PC-3 (cell line): ENCODE results near the gene FANK1. TPM values are rescaled to one million over a fixed set of nuclear protein-coding genes. Genes with fewer than 3 reads are reported as not detected.

Experiments used
- ATAC-seq: fragments of 200-7000 bp; cut with Tn5 transposase; 2 replicates; pipeline ENCODE4 v1.9.1; 2020; ENCODE audit warnings: mild to moderate bottlenecking, moderate library complexity
- BruUV-seq: library from RNA; stranded (reverse); fragments of 400-500 nt; replicated peaks from 2 replicates; lab custom pipeline; 2021; lab: Mats Ljungman, UMichigan
- CTCF ChIA-PET: fragments of 300-600 bp; sonication (Branson Sonifier 250); formaldehyde crosslinking; loops from one replicate; lab custom pipeline; 2022; ENCODE audit warnings: antibody characterized with exemption; lab: Charles Lee
- POLR2A ChIA-PET: fragments of 300-600 bp; sonication (Branson Sonifier 250); formaldehyde crosslinking; loops from one replicate; lab custom pipeline; 2022; ENCODE audit warnings: antibody characterized with exemption; ENCODE audit not compliant: unreplicated experiment; lab: Charles Lee
- DNase-seq: peaks from one replicate; pipeline ENCODE4 v3.0.0-alpha.2; 2015
- H2AFZ ChIP-seq: fragments of 300-600 bp; sonication (generic); 2 replicates; pipeline ENCODE4 v1.6.0; 2016; ENCODE audit warnings: antibody characterized with exemption, low read length
- H3F3A ChIP-seq: fragments of 300-600 bp; sonication (generic); one replicate; pipeline ENCODE4 v1.6.0; 2017; ENCODE audit warnings: antibody characterized with exemption, low read length, control low read depth, mild to moderate bottlenecking; ENCODE audit not compliant: unreplicated experiment
- H3K27ac ChIP-seq: fragments of 300-600 bp; sonication (generic); 2 replicates; pipeline ENCODE4 v1.5.1; 2016; ENCODE audit warnings: mild to moderate bottlenecking, low read length
- H3K27me3 ChIP-seq: fragments of 300-600 bp; sonication (generic); 2 replicates; pipeline ENCODE4 v1.6.1; 2016; ENCODE audit warnings: low read length, mixed read lengths
- H3K36me3 ChIP-seq: fragments of 300-600 bp; sonication (generic); 2 replicates; pipeline ENCODE4 v1.6.1; 2016; ENCODE audit warnings: low read depth, mixed run types, low read length, mixed read lengths
- H3K4me1 ChIP-seq: fragments of 300-600 bp; sonication (generic); 2 replicates; pipeline ENCODE4 v1.5.1; 2016; ENCODE audit warnings: low read length; ENCODE audit not compliant: insufficient read depth
- H3K4me2 ChIP-seq: fragments of 300-600 bp; sonication (generic); 2 replicates; pipeline ENCODE4 v1.6.0; 2016; ENCODE audit warnings: low read length
- H3K4me3 ChIP-seq: fragments of 300-600 bp; sonication (generic); 2 replicates; pipeline ENCODE4 v1.5.1; 2016; ENCODE audit warnings: mild to moderate bottlenecking, low read length, mixed read lengths
- H3K79me2 ChIP-seq: fragments of 300-600 bp; sonication (generic); 2 replicates; pipeline ENCODE4 v1.6.1; 2017; ENCODE audit warnings: low read length, mixed read lengths
- H3K9ac ChIP-seq: fragments of 300-600 bp; sonication (generic); 2 replicates; pipeline ENCODE4 v1.6.0; 2016; ENCODE audit warnings: mild to moderate bottlenecking, low read length
- H3K9me2 ChIP-seq: fragments of 300-600 bp; sonication (generic); replicated peaks from 2 replicates; pipeline ENCODE4 v1.6.1; 2016; ENCODE audit warnings: mixed run types, low read length, mixed read lengths
- H3K9me3 ChIP-seq: fragments of 300-600 bp; sonication (generic); 2 replicates; pipeline ENCODE4 v1.6.1; 2016; ENCODE audit warnings: low read length, mixed read lengths
- H4K20me1 ChIP-seq: fragments of 300-600 bp; sonication (generic); 2 replicates; pipeline ENCODE4 v1.6.1; 2016; ENCODE audit warnings: low read length, mixed read lengths
- CTCF ChIP-seq: fragments of 300-600 bp; sonication (generic); conservative IDR thresholded peaks from 2 replicates; pipeline ENCODE4 v1.5.1; 2017; ENCODE audit warnings: antibody characterized with exemption, low read depth, mild to moderate bottlenecking, low read length
- EZH2 ChIP-seq: fragments of 300-600 bp; sonication (generic); IDR thresholded peaks from one replicate; pipeline ENCODE4 v1.6.1; 2017; ENCODE audit warnings: antibody characterized with exemption, mild to moderate bottlenecking, low read length; ENCODE audit not compliant: unreplicated experiment
- EZH2phosphoT487 ChIP-seq: fragments of 300-600 bp; sonication (generic); IDR thresholded peaks from 2 replicates; pipeline ENCODE4 v1.6.1; 2018; ENCODE audit warnings: mild to moderate bottlenecking, antibody characterized with exemption, low read length, borderline replicate concordance
- intact Hi-C: fragments of 100-400 bp; cut with micrococcal nuclease; formaldehyde crosslinking; loops from 2 replicates; pipeline ENCODE4 v1.9.0; 2023
- total RNA-seq: library from RNA; depleted of rRNA; stranded (reverse); fragments of >200 nt; gene quantifications from 2 replicates; pipeline ENCODE4 v1.2.3, GENCODE V29; 2014

FANK1 gene
- total RNA-seq, 1 experiment from 2014 or later: 0.95 TPM

GRCh38 chr10:125852487-125852886 is 43.9 kb upstream of the FANK1 start:
- Histone ChIP-seq H3F3A (no peaks in the 10 kb centered on the region), H3K27ac (no peak overlapping the region), H3K4me3 (no peak overlapping the region), H4K20me1 (no peaks in the 10 kb centered on the region), H3K4me1 (no peaks in the 10 kb centered on the region), H3K4me2 (no peak overlapping the region), H3K36me3 (peaks cover 5% of the 10 kb centered on the region; the same call in 1 of the 2 replicates), H3K9me2 (no peaks in the 10 kb centered on the region), H3K79me2 (no peaks in the 10 kb centered on the region), H3K9me3 (no peaks in the 10 kb centered on the region), H3K9ac (no peak overlapping the region), H2AFZ (no peak overlapping the region), H3K27me3 (no peaks in the 10 kb centered on the region)
- ChIA-PET POLR2A (no interaction called here), CTCF (no interaction called here)
- BruUV-seq: no TSS peak
- DNase-seq: no peak
- TF ChIP-seq EZH2phosphoT487: no peak
- TF ChIP-seq EZH2: no peak
- TF ChIP-seq CTCF: no peak
- ATAC-seq: no peak
- intact Hi-C loops: no loop called here

DNA sequence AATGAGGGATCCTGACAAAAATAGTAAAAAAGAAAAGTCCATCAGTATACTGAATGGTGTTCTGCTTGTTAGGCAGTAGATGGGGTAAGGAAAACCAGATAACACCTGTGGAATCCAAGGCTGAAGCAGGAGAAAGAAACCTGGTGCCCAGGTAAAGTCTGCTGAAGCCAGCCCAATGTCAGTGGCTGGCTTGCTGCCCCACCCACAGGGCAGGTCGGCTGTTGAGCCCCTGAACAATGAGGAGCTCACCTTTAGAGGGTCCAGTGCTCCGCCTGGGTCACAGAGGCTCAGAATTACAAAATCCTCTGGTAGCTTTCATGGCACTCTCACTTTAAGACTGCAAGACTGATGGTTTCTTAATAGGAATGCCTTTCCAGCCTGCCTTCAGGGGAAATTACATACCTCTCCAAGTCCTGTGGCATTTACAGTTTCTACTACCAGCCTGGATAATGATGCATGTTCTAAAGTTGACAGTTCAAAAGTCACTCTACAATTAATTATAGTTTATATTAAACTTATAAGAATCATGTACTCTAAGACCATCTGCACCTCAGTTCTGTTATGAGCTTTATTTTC is 39.1 kb upstream of the FANK1 start:
- ATAC-seq: no peak
- intact Hi-C loops: no loop called here

More for the DNA sequence above, 39.1 kb upstream of the FANK1 start:
- TF ChIP-seq EZH2: no peak
- no peak for TF ChIP-seq CTCF
- no peak for TF ChIP-seq EZH2phosphoT487
- H4K20me1 ChIP-seq: no peaks in the 10 kb centered on the region
- H3K4me2 ChIP-seq: no peak overlapping the region
- H3K9ac ChIP-seq: no peak overlapping the region
- no peaks in the 10 kb centered on the region for H3K79me2 ChIP-seq
- H3F3A ChIP-seq: no peaks in the 10 kb centered on the region
- H3K4me1 ChIP-seq: no peaks in the 10 kb centered on the region
- H3K36me3 ChIP-seq: peaks cover 4% of the 10 kb centered on the region; the same call in 1 of the 2 replicates
- no TSS peak for BruUV-seq
- no peaks in the 10 kb centered on the region for H3K27me3 ChIP-seq
- no peaks in the 10 kb centered on the region for H3K9me3 ChIP-seq
- ChIA-PET CTCF (no interaction called here), POLR2A (no interaction called here)
- DNase-seq: no peak
- H3K27ac ChIP-seq: no peak overlapping the region
- no peak overlapping the region for H3K4me3 ChIP-seq
- no peak overlapping the region for H2AFZ ChIP-seq
- no peaks in the 10 kb centered on the region for H3K9me2 ChIP-seq
